Body of pancreas (tissue), 4 donors: ENCODE measurements around the gene NANOS1.

Experiments
- POLR2A ChIP-seq, 3 donors: fragments of 450-650 bp; IDR thresholded peaks; one replicate each; pipeline ENCODE4 v1.6.1; 2016; ENCODE audit warnings: antibody characterized with exemption in 3 of 3, mild to moderate bottlenecking in 2 of 3
- TF ChIP-seq, protein P1 (sequence below), 7 experiments: fragments of 450-650 bp in 4 of 7; fragments of 200-600 bp in 3 of 7; sonication (generic) in 3 of 7; IDR thresholded peaks; one replicate each; pipeline ENCODE4 v1.5.1; 2016 to 2019; ENCODE audit warnings: antibody characterized with exemption in 7 of 7

DNA sequence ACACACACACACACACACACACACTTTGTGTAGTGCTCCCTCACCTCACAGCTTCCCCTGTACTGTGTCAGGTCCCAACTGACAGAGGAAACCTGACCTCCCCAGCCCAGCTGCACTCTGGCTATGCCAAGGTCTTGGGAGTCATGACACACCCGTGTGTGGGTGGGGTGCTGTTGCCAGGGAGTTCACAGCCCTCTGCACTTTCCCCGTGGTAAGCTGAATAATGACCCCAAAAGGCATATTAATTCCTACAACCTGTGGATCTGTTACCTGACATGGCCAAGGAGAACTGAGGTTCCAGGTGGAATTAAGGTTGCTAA, 8.9 kb upstream of the NANOS1 start:
- TF ChIP-seq, protein P1, sequence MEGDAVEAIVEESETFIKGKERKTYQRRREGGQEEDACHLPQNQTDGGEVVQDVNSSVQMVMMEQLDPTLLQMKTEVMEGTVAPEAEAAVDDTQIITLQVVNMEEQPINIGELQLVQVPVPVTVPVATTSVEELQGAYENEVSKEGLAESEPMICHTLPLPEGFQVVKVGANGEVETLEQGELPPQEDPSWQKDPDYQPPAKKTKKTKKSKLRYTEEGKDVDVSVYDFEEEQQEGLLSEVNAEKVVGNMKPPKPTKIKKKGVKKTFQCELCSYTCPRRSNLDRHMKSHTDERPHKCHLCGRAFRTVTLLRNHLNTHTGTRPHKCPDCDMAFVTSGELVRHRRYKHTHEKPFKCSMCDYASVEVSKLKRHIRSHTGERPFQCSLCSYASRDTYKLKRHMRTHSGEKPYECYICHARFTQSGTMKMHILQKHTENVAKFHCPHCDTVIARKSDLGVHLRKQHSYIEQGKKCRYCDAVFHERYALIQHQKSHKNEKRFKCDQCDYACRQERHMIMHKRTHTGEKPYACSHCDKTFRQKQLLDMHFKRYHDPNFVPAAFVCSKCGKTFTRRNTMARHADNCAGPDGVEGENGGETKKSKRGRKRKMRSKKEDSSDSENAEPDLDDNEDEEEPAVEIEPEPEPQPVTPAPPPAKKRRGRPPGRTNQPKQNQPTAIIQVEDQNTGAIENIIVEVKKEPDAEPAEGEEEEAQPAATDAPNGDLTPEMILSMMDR (IDR thresholded peaks at IDR 0.05), result no peak
- TF ChIP-seq POLR2A (IDR thresholded peaks at IDR 0.05), result no peak
